GM23248 (cell line): ENCODE data around the gene C1QTNF2.

Experiments
- EZH2 ChIP-seq: fragments of 200-600 bp; sonication (generic); IDR thresholded peaks from 2 replicates; pipeline ENCODE4 v1.6.1; 2018; ENCODE audit warnings: antibody characterized with exemption, mild to moderate bottlenecking; ENCODE audit not compliant: insufficient read depth, poor library complexity, severe bottlenecking
- EZH2phosphoT487 ChIP-seq: fragments of 200-600 bp; sonication (generic); IDR thresholded peaks from 2 replicates; pipeline ENCODE4 v1.6.1; 2018; ENCODE audit warnings: antibody characterized with exemption, moderate library complexity, mild to moderate bottlenecking, low read depth; ENCODE audit not compliant: insufficient read depth

DNA sequence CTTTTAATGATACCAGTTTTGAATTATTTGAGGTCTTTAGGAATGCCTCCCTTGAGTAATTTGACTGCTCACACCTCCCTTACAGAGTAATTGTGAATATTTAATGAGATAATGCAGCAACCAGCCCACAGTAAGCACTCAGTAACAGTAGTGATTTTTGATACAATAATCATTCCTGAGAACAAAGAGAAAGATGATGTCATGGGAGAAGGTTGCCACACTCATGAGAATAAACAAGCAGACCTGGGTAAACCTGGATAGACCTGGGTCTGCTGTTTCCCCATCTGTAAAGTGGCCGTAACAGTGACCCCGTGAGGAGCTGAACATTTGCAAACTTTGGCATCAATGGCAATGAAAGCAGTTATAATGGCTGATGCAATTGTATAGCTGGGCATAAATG is 4.2 kb downstream of the C1QTNF2 start:
- TF ChIP-seq EZH2, result no peak
- no peak for TF ChIP-seq EZH2phosphoT487
